Measurements from ENCODE around the gene ZNF223.

The ZNF223 gene

DNA sequence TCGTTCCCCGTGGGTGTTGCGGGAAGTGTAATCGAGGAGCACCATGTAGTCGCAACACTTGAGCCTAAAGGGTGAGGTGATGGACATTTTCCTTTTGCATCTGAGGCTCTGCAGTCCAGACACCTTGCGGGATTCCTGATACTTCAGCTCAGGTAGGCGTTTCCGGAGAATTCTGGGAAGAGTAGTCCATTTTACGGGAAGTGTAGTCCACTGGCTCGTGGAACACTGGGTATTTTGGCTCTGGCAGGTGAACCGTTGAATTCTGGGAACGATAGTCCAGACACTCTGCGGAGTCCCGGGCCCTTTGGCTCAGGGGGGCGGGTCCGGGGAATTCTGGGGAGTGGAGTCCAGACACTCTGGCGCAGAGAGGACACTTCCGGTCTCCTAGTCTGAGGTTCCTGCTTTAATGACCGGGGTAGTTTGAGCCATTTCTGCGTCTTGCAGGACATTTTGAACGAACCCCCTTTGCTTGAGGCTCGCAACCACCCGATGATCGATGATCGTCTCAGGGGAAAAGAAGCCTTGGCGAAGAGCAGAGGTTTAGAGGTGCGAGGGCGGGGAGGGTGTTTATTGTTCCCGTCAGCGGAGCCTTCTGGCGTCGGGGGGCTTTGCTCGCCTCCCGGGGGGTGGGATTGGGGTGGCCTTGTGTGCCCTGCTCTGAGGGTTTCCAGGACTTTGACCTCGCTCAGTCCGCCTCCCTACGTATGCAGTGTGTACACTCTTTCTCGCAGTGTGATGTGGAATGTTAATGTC, at the start of gene ZNF223:
Gene ZNF223, plus strand, starts transcription at position 387 of the 753 bp plus-strand sequence. CDS start 3,141 bp downstream, outside the sequence.
- peak; percentile 92 for DNase-seq (ENCODE audit: low read depth)

DNA sequence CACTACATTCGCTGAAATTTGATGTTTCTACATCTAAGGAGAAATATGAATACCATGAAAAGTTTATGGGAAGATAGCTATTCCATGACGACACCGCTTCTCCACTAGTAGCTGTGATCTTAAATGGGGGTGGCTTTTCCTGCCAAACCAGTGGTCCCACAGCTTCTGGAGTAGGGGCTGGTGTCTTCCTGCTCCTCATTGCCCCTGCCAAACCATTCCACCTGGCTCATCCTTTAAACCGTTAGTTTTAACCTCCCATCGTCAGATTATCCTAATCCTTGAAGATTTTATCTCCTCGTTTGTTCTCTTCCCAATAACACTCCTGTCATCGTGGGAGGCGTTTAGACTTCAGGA, 49.6 kb upstream of the ZNF223 start:
- DNase-seq (ENCODE audit: low read depth) = no peak

DNA sequence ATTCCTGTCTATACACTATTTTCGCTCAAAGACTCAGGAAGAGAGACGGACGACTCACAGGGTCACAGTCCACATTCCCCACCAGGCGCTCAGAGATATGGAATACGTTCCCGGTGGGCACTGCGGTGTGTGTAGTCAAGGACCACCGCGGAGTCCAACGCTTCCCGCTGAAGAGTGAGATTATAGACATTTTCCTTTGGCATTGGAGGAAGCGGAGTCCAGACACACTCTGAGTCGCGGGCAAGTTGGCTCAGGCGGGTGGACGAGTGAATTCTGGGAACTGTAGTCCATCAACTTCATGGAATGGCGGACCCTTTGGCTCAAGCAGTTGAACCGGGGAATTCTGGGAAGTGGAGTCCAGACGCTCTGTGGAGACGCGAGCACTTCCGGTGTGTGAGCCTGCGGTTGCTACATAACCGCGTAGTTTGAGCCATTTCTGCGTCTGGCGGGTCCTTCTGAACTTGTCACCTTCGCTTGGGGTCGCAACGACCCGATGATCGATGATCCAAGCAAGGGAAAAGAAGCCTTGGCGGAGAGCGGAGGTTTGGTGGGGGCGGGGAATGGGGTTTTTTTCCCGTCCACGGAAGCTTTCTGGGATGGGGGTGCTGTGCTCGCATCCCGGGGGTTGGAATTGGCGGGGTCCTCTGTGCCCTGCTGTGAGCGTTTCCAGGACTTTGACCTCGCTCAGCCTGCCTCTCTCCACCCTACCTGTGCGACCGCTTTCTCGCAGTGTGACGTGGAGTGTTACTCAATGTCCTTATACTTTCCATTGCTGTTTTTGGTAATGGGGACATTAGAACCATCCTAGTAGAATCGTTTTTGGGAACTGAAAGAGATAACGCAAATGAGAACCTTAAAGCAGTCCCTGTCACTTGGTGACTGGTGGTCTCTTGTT, 49.0 kb upstream of the ZNF223 start, which contains the start of gene ZNF230:
Gene ZNF230, plus strand, starts transcription at position 392 of the 895 bp plus-strand sequence. CDS start 4,122 bp downstream, outside the sequence.
- DNase-seq (ENCODE audit: low read depth) = peak; percentile 92

DNA sequence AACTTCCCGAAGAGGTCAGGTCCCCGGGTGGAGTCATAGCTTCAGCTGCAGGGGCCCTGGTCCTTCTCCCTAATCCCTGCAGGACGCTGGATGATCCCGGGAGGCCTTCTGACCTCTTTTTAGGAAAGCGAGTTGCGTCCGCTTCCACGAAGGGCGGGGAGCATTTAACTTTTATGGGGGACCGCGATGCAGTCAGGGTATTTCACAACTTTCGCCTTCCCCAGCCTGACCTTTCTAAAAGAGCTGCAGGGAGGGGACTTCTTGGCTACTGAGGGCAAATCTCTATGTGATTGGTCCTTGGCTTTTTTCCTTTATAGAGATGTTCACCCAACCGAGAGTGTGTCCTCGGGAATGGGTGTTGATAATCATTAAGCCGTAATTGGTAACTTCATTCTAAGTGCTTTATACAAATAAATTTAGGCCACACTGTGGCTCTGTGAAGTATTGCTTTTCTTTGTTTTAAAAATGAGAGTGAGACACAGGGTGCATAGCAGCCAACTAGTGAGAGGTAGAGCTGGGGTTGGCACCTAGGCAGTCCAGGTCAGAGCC, 48.3 kb upstream of the ZNF223 start:
- DNase-seq (ENCODE audit: low read depth) = no peak

DNA sequence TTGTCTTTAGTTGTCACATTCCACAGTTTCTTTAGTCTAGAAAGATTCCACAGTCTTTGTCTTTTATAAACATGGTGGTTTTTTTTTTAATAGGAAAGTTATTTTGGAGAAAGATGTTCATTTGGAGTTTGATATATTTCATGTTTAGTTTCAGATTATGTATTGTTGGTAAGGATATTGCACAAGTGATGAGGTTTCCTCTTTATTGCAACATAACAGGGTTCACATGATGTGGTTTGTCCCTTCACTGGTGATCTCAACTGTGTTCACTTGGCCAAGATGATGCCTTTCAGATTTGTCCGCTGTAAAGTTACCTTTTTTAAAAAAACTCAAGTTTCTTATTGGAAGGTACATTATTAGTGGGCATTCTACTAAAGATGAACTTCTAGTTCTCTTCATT, 45.9 kb upstream of the ZNF223 start:
- peak; percentile 59 for DNase-seq (ENCODE audit: low read depth)

DNA sequence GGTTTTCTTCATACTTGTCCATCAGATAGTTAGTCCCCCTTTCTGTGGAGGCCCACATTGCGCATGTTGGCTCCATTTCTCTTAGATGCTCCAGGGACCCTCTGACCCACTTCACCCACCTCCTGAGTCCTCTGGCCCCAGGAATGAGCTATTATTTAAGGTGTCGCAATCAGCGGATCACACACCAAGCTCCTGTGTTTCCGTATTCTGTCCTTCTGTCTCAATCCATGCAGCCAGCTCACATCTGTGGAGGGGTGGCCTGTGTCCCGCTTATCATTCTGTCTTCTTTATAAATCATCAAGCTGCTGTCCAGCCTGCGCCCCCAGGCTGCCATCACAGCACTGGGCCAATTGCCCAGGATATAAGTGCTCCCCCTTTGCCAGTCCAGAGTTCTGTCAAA, 44.4 kb upstream of the ZNF223 start:
- DNase-seq (ENCODE audit: low read depth) = no peak

DNA sequence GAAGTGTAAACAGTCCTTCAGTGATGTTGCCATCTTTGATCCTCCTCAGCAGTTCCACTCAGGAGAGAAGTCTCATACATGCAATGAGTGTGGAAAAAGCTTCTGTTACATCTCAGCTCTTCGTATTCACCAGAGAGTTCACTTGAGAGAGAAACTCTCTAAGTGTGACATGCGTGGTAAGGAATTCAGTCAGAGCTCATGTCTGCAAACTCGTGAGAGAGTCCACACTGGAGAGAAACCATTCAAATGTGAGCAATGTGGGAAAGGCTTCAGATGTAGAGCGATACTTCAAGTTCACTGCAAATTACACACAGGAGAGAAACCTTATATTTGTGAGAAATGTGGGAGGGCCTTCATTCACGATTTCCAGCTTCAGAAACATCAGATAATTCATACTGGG, 41.4 kb upstream of the ZNF223 start:
- no peak for DNase-seq (ENCODE audit: low read depth)

DNA sequence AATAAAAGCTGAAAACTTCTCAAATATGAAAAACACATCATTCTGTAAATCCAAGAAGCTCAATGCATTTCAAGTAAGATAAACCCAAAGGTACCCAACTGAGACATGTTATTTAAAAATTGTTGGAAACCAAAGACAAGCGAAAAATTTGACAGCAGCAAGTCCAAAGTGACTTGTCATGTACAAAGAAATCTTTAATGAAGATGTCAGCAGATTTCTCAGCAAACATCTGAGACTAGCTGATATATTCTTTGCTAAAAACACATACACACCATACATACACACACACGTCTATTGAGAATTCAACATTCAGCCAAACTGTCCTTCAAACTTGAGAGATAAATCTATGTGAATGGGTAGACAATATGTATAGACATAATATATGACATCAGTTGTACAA, 32.3 kb upstream of the ZNF223 start:
- DNase-seq (ENCODE audit: low read depth) = no peak

DNA sequence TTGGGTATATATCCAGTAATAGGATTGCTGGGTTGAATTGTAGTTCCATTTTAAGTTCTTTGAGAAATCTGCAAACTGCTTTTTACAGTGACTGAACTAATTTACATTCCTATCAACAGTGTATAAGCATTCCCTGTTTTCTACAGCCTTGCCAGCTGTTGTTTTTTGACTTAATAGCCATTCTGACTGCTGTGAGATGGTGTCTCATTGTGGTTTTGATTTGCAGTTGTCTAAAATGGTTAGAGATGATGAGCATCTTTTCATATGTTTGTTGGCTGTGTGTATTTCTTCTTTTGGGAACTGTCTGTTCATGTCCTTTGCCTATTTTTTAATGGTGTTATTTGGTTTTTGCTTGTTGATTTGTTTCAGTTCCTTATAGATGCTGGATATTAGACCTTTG, 30.6 kb upstream of the ZNF223 start:
- DNase-seq (ENCODE audit: low read depth) = no peak

DNA sequence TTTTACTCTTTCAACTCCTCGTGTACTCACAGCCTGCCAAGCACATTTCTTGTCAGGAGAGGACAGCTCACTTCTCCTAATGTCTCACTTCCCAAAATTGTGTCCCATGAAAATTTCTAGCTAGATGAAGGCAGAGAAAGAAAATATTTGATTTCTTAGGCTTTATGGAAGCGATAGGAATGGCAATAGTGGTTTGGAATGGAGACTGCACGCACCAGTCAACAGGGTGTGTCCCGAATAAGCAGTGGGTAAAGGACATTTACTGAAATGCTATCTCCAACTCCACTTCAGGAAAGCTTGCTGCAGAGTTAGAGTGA, 27.0 kb upstream of the ZNF223 start:
- DNase-seq (ENCODE audit: low read depth) = no peak

DNA sequence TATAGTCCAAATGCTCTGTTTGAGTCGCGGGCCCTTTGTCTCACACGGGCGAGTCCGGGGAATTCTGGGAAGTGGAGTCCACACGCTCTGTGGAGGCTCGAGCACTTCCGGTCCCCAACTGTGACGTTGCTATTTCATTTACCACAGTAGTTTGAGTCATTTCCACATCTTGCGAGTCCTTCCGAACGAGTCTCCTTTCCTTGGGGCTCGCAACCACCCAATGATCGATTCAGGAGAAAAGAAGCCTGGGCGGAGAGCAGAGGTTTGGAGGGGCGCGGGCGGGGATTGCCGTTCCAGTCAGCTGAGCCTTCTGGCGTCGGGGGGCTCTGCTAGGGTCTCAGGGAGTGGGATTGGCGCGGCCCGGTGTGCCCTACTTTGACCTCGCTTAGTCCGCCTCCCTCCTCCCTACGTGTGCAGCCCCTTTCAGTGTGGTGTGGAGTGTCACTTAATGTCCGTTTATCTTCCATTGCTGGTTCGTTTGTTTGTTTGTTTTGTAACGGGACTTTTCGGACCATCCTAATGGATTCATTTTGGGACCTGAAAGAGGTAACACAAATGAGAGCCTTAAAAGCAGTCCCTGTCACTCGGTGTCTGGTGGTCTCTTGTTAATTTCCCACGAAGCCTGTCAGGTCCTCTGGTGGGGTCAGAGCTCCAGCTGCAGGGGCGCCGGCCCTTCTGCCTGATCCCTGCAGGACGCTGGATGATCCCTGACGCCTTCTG, 26.5 kb upstream of the ZNF223 start, which contains the start of gene ZNF222:
Gene ZNF222, plus strand, starts transcription at position 163 of the 720 bp plus-strand sequence. Its CDS starts 58 bp downstream, at position 221.
- DNase-seq (ENCODE audit: low read depth) = peak; percentile 85

DNA sequence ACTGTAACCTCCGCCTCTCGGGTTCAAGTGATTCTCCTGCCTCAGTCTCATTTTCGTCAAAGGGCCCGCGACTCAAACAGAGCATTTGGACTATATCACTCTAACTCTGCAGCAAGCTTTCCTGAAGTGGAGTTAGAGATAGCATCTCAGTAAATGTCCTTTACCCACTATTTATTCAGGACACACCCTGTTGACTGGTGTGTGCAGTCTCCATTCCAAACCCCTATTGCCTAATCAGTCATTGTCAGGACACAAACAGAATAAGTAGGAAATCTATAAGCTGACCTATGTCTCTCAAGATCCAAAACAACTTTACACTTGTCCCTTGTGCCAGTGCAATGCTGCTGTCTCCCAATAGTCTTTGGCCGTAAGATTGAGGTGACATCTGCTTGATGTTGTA, 25.2 kb upstream of the ZNF223 start:
- no peak for DNase-seq (ENCODE audit: low read depth)

DNA sequence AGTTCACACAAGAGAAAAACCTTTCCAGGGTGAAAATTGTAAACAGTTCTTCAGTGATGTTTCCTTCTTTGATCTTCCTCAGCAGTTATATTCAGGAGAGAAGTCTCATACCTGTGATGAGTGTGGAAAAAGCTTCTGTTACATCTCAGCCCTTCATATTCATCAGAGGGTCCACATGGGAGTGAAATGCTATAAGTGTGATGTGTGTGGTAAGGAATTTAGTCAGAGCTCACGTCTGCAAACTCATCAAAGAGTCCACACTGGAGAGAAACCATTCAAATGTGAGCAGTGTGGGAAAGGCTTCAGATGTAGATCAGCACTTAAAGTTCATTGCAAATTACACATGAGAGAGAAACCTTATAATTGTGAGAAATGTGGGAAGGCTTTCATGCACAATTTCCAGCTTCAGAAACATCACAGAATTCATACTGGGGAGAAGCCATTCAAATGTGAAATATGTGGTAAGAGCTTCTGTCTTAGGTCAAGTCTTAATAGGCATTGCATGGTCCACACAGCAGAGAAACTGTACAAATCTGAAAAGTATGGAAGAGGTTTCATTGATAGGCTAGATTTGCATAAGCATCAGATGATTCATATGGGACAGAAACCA, 19.7 kb upstream of the ZNF223 start:
- no peak for DNase-seq (ENCODE audit: low read depth)

DNA sequence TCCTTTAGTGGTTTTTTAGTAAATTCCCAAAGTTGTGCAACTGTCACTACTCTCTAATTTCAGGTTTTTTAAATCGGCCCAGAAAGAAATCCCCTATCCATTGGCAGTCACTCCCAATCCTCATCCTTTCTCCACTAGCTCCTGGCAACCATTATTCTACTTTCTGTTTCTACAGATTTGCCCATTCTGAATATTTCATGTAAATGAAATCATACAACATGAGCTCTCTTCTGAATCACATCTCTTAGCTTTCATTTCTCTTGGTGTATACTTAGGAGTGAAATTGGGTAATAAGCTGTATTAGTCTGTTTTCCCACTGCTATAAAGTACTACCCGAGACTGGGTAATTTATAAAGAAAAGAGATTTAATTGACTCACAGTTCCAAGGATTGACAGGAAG, 9.7 kb upstream of the ZNF223 start:
- no peak for DNase-seq (ENCODE audit: low read depth)

DNA sequence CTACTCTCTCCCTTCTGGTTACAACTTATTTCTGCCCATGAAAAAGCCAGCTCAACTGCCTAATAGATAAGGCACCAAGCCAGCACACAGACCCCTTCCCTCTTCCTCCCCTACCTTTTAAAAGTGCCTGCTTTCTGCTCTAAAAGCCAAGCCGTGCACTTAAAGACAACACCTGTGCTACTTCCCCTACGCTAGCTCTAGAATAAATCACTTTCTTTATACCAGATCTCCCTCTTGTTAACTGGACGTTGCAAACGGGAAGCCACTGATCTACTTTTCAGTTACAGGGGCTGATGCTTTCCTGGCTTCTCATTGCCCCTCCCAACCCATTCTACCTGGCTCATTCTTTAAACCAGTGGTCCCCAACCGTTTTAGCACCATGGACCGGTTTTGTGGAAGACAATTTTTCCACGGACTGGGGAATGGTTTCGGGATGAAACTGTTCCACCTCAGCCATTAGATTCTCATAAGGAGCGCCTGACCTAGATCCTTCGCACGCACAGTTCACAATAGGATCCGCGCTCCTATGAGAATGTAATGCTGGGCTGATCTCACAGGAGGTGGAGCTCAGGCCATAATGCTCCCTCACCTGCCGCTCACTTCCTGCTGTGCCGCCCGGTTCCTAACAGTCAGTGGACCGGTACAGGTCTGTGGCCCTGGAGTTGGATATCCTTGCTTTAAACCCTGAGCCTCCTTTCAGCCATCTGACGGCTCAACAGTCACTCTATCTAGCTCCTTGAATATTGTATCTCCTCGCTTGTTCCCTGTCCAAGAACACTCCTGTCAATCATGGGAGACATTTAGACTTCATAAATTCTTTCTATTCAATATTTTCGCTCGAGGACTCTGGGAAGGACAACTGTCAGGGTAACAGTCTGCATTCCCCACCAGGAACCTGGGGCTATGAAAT, 841 bp upstream of the ZNF223 start:
- no peak for DNase-seq (ENCODE audit: low read depth)

DNA sequence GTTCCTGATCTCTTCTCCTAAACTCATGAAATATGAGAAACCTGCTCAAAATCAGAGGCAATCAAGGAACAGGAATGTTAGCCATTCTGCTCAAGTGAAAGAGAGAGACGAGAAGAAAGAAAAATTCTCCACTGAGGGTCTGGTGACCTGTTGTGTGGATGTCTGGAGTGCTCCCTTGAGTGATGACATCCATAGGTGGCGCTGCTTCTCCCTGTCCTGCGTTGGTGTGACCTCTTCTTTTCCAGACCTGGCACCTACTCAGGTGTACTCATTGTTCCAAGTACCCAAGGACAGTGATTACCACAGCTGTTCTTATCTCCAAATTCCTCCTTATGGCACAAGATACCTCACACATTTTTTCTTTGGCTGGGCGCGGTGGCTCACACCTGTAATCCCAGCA, 4.0 kb downstream of the ZNF223 start:
- DNase-seq (ENCODE audit: low read depth) = no peak

DNA sequence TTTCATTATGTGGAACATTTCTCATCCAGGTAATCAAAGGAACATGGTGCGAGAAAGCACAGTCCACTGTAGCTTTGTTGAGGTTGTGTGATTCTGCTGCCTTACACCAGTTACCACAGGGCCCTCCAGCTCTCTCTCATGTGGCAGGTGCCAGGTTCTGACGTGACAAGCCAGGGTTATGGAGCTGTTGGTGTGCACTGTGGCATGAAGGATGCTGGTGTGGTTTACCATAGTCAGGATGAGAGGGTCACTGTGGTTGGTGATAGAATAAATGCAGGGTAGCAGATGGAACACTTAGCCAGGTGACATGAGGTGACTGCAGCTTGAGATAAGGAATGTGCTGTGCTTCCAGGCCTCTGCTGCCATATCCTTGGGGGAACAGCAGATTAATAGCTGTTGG, 7.4 kb downstream of the ZNF223 start:
- no peak for DNase-seq (ENCODE audit: low read depth)

DNA sequence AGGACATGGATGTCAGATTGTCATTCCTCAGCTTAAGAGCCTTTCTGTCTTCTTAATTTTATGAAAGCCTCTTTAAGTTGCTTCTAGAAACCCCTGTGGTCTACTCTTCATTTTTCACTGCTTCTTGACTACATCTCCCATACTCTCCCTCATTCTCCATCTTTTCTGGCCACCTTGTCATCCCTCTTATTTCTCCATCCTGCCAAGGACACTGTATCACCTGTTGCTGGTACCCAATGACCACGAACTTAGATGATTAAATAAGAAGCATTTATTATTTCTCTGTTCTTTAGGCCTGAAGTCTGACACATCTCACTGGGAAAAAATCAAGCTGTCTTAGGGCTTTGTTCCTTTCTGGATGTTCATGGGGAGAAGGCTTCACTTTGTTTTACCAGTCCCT, 9.2 kb downstream of the ZNF223 start:
- no peak for DNase-seq (ENCODE audit: low read depth)

DNA sequence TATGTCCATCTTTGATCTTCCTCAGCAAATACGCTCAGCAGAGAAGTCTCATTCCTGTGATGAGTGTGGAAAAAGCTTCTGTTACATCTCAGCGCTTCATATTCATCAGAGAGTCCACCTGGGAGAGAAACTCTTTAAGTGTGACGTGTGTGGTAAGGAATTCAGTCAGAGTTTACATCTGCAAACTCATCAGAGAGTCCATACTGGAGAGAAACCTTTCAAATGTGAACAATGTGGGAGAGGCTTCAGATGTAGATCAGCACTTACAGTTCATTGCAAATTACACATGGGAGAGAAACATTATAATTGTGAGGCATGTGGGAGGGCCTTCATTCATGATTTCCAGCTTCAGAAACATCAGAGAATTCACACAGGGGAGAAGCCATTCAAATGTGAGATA, 14.5 kb downstream of the ZNF223 start:
- DNase-seq (ENCODE audit: low read depth) = no peak

DNA sequence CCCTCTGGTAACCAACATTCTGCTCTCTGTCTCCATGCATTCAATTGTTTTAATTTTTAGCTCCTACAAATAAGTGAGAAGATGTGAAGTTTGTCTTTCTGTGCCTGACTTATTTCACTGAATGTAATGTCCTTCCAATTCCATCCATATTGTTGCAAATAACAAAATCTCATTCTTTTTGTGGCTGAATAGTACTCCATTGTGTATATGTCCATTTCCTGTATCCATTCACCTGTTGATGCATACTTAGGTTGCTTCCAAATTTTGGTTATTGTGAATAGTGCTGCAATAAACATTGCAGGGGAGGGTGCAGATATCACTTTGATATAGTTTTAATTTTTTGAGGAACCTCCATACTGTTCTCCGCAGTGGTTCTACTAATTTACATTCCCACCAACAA, 17.6 kb downstream of the ZNF223 start:
- no peak for DNase-seq (ENCODE audit: low read depth)

All from fibroblast of gingiva (primary cell).